Motor neuron (in vitro differentiated cells): Measurements from ENCODE around the gene KAT14. TPM values are rescaled to one million over a fixed set of nuclear protein-coding genes. Genes with fewer than 3 reads are reported as not detected.
"Not testable (repeated sequence)": the region's sequence is repeated elsewhere in the genome, so short reads cannot be mapped to it uniquely, and the experiment has no call there.

Experiments used
- ATAC-seq, 8 experiments: fragments of 200-7000 bp; cut with Tn5 transposase; replicated peaks in 6 of 8; 2 replicates each; pipeline ENCODE4 v1.8.0; 2021; ENCODE audit warnings: mild to moderate bottlenecking in 8 of 8, moderate library complexity in 8 of 8
- H3K27ac ChIP-seq, 2 donors: fragments of 250-450 bp; sonication (Bioruptor Pico); 2 replicates each; pipeline ENCODE4 v1.9.0; 2021; ENCODE audit warnings: antibody characterized with exemption in 2 of 2, mild to moderate bottlenecking in 2 of 2, moderate library complexity in 1 of 2
- H3K4me1 ChIP-seq, 2 donors: fragments of 250-450 bp; sonication (Bioruptor Pico); replicated peaks in 1 of 2; 2 replicates each; pipeline ENCODE4 v1.6.1; 2021; ENCODE audit warnings: antibody characterized with exemption in 2 of 2, mild to moderate bottlenecking in 2 of 2, moderate library complexity in 1 of 2
- H3K4me3 ChIP-seq, 5 donors: fragments of 250-450 bp; sonication (Bioruptor Pico); 2 replicates each; pipeline ENCODE4 v1.9.0; 2021; ENCODE audit warnings: antibody characterized with exemption in 5 of 5, mild to moderate bottlenecking in 5 of 5, moderate library complexity in 4 of 5
- WGBS, 10 experiments: fragments of 450-650 bp; shearing (Covaris generic); methylation state at CpG; one replicate each; pipeline ENCODE4 v1.0.0; 2022; 5-methylcytosine and 5-hydroxymethylcytosine counted together
- in situ Hi-C, 9 experiments: fragments of 400-800 bp; cut with MboI; loops; one replicate each; pipeline ENCODE4 v1.15.0; 2021; ENCODE audit warnings: low sequenced_read_pairs in 9 of 9, low pct_unique_long_range_greater_than_20kb in 2 of 9; ENCODE audit not compliant: unreplicated experiment in 9 of 9
- total RNA-seq, 8 experiments: library from RNA; unstranded; fragments of 300-600 nt; gene quantifications; 2 replicates each; pipeline versions ENCODE4 v1.2.3 to v1.2.4, GENCODE V29; 2022

KAT14 gene
- total RNA-seq, 8 experiments from 2014 or later, result 12.9 to 18.1 (median 15.7) TPM

DNA sequence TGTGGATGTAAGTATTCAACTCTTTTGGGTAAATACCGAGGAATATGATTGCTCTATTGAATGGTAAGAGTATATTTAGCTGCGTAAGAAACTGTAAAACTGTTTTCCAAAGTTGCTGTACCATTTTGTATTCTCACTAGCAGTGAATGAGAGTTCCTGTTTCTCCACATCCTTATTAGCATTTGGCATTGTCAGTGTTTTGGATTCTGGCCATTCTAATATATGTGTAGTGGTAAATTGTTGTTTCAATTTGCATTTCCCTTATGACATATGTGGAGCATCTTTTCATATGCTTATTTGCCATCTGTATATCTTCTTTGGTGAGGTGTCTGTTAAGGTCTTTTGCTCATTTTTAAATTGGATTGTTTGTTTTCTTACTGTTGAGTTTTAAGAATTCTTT, 29.3 kb upstream of the KAT14 start:
- H3K4me3 ChIP-seq, result no peak overlapping the region
- H3K27ac ChIP-seq, result no peak overlapping the region
- no peaks in the 10 kb centered on the region for H3K4me1 ChIP-seq
- in situ Hi-C loops, result no loop called here
- WGBS, 10 experiments, result 33 to 100% (median 69%) methylated on average over 1 to 2 of the region's 2 CpGs; no CpG with 5 or more reads in 1 of the 10 experiments
- no peak for ATAC-seq

DNA sequence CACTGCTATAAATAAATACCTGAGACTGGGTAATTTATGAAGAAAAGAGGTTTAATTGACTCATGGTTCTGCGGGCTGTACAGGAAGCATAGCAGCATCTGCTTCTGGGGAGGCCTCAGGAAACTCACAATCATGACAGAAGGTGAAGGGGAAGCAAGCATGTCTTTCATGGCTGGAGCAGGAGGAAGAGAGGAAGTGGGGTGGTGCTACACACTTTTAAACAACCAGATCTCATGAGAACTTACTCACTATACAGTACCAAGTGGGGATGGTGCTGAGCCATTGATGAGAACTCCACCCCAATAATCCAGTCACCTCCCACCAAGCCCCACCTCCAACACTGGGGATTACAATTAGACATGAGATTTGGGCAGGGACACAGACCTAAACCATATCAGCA, 9.1 kb upstream of the KAT14 start:
- H3K4me1 ChIP-seq, H3K4me3 ChIP-seq, ATAC-seq, in situ Hi-C loops, H3K27ac ChIP-seq: not testable (repeated sequence)
- 11 to 100% (median 90%) methylated on average over 1 of the region's 1 CpG; no CpG with 5 or more reads in 4 of the 10 experiments for WGBS, 10 experiments

DNA sequence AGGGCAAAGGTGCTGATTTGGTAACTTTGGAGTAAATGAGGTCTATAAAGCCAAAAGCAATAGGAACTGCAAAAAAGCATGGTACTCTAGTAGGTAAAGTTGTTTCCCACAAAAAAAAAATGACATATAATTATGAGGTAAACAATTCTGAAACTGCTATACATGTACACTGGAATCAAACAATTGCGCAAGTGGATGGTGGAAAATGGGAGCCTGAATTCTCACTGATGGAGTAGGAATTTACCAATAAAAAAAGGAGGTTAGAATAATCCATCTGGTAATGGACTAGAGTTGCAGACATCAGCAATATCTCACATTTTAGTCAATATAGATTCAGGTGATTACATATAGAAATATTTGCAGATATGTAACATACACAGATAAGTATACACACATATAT, 5.0 kb upstream of the KAT14 start:
- Histone ChIP-seq H3K27ac (no peak overlapping the region), H3K4me3 (no peak overlapping the region), H3K4me1 (peaks cover 3 to 5% of the 10 kb centered on the region in 2 donors)
- 89 to 100% (median 100%) methylated on average over 1 of the region's 1 CpG; no CpG with 5 or more reads in 2 of the 10 experiments for WGBS, 10 experiments
- ATAC-seq, result no peak
- in situ Hi-C loops, result no loop called here

DNA sequence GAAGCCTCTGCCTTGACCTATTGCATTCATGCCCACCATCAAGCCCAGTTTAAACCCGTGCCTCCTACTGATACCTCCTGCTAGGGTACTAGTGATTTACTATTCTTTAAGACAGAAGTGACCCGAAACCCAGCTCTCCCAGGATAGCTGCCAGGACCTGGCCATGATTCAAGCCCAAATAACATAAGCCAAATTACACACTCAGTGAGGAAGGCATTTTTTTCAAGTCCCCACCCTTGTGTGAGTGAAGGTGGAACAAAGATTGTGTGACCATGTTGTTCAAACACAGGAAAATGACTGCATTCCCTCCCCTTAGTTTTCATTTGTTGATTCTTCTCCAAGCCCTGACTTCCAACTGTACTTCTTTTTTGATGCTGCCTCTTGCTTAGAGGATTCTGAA, 3.7 kb upstream of the KAT14 start:
- 40 to 80% (median 51%) methylated on average over 1 of the region's 2 CpGs; no CpG with 5 or more reads in 6 of the 10 experiments for WGBS, 10 experiments
- no peak for ATAC-seq
- no peak overlapping the region for H3K4me3 ChIP-seq
- no peak overlapping the region for H3K27ac ChIP-seq
- H3K4me1 ChIP-seq, result peaks cover 5 to 8% of the 10 kb centered on the region in 2 donors
- in situ Hi-C loops, result no loop called here

DNA sequence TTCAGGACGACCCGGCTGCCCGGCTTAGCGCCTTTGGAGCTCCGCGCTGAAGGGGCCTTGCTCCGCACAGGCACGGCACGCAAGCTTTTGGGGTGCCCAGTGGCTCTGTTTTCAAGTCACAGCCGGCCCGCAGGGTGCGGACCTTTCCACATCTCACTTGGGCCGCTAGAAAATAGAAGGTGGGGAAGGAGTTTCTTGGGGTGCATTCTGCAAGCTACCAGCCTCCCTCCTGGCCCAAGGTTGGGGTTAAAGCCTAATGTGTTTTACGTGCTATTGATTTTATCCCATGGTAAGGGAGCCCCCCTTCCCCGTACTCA, 561 bp downstream of the KAT14 start:
- H3K4me3 ChIP-seq, result peak overlapping the region; percentile 69 to 95 (median 71)

DNA sequence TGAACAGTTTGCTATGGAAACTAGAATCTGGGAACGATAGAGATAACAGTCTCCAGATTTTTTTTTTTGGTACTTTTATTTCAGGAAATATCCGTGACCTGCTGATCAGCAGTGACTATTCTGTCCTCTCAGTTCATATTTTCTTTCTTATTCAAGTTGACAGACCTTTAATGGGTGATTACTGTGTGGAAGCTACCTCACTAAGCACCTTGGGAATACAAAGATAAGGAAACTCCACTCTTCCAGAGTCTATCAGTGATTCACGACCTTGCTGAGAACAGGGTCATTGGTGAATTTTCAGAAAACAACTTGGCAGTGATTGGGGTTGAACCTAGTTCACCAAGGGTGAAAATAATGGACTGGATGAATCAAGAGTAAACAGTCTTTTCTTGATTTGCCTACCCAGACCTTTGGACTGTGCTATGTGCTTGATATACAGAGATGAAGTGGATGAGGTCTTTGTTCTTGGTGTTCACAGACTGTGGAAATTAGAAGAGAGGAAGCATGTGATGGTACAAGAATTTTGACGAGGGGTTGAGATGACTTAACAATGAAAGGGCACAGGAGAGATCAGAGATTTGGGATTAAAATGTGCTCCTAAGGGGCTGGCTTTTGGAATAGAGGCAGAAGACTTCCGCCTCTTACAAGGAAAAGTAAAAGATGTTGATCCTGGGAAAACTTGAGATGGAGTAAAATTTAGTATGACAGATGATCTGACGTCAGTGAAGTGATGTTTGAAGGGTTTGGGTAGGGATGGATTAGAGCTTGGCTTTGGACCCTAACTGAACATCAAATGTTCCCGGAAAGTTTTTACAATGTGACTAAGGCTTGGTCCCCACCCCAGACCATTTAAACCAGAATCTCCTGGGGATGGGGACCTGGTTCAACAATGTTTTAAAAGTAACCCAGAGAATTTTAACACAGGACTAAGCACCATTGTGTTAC, 1.2 kb downstream of the KAT14 start:
- ATAC-seq, result no peak
- Histone ChIP-seq H3K4me1 (peaks cover 15 to 16% of the 10 kb centered on the region in 2 donors), H3K27ac (peak overlapping the region in 1 of 2 donors; percentile 83), H3K4me3 (peak overlapping the region; percentile 69 to 95 (median 71))
- in situ Hi-C loops, result no loop called here
- 13 to 100% (median 36%) methylated on average over 1 to 7 of the region's 7 CpGs for WGBS, 10 experiments

More for the DNA sequence above, 561 bp downstream of the KAT14 start:
- Histone ChIP-seq H3K4me1 (peaks cover 15 to 16% of the 10 kb centered on the region in 2 donors), H3K27ac (peak overlapping the region; percentile 83 to 92)
- ATAC-seq, result no peak
- in situ Hi-C loops, result no loop called here
- 0 to 10% (median 5%) methylated on average over 1 to 6 of the region's 15 CpGs; no CpG with 5 or more reads in 3 of the 10 experiments for WGBS, 10 experiments

DNA sequence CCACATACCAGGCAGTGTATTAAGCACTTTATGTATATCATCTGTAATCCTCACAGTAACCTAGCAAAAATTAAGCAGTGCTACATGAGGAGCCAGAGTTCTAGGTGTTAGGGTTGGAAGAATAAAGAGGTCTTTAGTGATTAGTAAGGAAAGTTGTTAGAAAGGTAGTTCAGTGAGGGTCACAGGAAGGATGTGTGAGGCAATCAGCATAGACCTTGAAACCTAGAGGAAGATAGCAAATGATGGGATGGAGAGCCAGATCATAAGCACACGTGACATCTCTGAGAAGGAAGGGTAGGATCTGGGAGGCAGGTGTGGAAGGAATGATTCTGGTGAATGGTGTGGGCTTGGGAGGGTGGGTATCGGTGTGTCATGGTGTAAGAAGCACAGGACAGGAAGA, 2.2 kb downstream of the KAT14 start:
- H3K4me1 ChIP-seq, result peaks cover 15 to 16% of the 10 kb centered on the region in 2 donors
- in situ Hi-C loops, result no loop called here
- WGBS, 10 experiments, result 60 to 100% (median 100%) methylated on average over 1 to 2 of the region's 2 CpGs; no CpG with 5 or more reads in 4 of the 10 experiments
- H3K27ac ChIP-seq, result no peak overlapping the region
- H3K4me3 ChIP-seq, result no peak overlapping the region
- no peak for ATAC-seq

DNA sequence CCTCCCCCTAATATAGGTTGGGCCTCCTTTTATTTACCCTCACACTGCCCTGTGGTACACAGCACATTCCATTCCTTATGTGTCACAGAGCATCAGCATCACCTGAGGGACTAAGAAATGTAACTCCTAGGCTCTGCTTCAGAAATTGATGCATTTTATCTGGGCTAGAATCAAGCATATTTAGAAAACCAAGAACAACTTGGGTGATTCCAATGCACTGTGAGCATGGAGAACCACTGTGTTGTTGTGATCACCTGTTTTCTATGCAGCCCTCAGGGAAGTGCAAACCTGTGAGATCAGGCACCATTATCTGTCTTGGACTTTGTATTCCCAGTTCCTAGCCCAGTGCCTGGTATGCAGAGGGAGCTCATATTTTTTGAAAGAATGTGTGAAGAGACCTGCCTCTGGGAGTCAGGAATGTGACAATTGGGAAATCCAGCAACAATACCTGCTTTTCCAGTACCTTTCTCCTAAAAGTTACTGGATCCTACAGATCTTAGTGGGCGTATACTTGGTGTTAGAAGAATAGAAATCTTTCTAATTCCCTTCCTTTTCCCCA, 7.0 kb downstream of the KAT14 start:
- in situ Hi-C loops, result no loop called here
- H3K27ac ChIP-seq, result no peak overlapping the region
- WGBS, 10 experiments, result 60 to 100% (median 100%) methylated on average over 1 of the region's 1 CpG; no CpG with 5 or more reads in 4 of the 10 experiments
- ATAC-seq, result peak in 1 of 8 experiments; percentile 31
- peaks cover under 1 to 3% of the 10 kb centered on the region in 2 donors for H3K4me1 ChIP-seq
- no peak overlapping the region for H3K4me3 ChIP-seq

DNA sequence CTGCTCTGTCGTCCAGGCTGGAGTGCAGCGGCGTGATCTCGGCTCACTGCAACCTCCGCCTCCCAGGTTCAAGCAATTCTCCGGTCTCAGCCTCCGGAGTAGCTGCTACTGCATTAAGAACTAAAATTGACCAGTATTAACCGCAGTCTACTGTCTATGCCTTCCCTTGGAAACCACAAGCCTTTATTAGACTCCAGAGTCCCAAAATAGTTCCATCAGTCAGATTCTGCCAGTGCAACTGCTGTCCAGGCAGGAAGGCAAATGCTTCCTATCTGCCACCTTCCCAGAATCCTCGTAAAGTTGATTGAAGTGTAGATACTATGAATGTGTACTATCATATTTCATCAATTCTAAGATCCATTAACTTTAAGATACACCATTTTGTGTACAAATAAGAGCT, 16.7 kb downstream of the KAT14 start:
- H3K4me1 ChIP-seq, result no peaks in the 10 kb centered on the region
- 80 to 100% (median 98%) methylated on average over 1 to 9 of the region's 9 CpGs for WGBS, 10 experiments
- no peak for ATAC-seq
- no peak overlapping the region for H3K4me3 ChIP-seq
- H3K27ac ChIP-seq, result no peak overlapping the region
- in situ Hi-C loops, result no loop called here

DNA sequence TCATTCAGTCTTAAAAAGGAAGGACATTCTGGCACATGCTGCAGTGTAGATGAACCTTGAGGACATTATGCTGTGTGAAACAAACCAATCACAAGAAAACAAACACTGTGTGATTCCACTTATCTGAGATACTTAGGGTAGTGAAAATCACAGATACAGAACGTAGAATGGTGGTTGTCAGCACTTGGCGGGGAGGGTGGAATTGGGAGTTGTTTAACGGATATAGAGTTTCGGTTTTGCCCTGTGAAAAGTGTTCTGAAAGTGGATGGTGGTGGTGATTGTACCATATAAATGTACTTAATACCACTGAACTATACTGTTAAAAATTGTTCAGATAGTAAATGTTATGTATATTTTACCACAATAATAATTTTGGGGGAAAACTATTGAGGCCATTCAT, 18.4 kb downstream of the KAT14 start:
- H3K4me1 ChIP-seq, result no peaks in the 10 kb centered on the region
- no peak overlapping the region for H3K4me3 ChIP-seq
- in situ Hi-C loops, result no loop called here
- H3K27ac ChIP-seq, result no peak overlapping the region
- WGBS, 10 experiments, result 90 to 100% (median 94%) methylated on average over 2 to 4 of the region's 4 CpGs; no CpG with 5 or more reads in 4 of the 10 experiments
- ATAC-seq, result no peak

DNA sequence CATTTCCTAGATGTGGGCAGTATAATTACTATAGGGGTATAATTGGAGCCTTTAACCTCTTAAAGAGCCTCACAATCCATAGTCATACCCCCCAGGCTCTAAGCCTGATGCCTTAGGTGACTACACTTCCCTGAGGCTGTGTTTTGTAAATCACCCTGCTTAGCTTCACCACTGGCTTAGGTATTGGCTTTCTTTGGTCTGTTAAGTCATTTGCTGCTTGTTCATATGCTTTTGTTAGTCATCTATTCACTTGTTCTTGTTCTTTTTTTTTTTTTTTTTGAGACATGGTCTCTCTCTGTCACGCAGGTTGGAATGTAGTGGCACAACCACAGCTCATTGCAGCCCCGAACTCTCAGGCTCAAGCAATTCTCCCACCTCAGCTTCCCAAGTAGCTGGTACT, 26.7 kb downstream of the KAT14 start:
- in situ Hi-C loops, result no loop called here
- no peak overlapping the region for H3K27ac ChIP-seq
- no peak overlapping the region for H3K4me3 ChIP-seq
- WGBS, 10 experiments, result 39 to 100% (median 85%) methylated on average over 1 to 2 of the region's 2 CpGs; no CpG with 5 or more reads in 2 of the 10 experiments
- no peaks in the 10 kb centered on the region for H3K4me1 ChIP-seq
- peak in 1 of 8 experiments; percentile 21 for ATAC-seq

DNA sequence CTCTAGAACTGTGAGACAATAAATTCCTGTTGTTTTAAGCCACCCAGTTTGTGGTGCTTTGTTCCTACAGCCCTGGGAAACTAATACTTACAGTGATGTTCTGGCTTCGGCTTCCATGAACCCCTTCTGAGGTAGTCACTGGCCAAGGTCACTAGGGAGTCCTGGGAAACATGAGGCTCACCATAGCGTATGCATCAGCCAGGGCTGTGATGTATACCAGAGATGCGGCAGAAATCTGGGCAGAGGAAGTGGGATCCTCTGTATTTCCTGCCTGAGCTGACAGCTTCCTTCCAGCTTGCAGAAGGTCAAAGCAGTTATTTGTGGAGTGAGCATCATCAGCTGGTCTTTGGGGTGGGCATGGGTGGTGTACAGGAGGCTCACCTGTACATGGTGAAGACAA, 27.9 kb downstream of the KAT14 start:
- 40 to 100% (median 91%) methylated on average over 1 to 3 of the region's 3 CpGs; no CpG with 5 or more reads in 4 of the 10 experiments for WGBS, 10 experiments
- H3K4me3 ChIP-seq, result no peak overlapping the region
- H3K4me1 ChIP-seq, result no peaks in the 10 kb centered on the region
- in situ Hi-C loops, result no loop called here
- no peak for ATAC-seq
- H3K27ac ChIP-seq, result no peak overlapping the region

DNA sequence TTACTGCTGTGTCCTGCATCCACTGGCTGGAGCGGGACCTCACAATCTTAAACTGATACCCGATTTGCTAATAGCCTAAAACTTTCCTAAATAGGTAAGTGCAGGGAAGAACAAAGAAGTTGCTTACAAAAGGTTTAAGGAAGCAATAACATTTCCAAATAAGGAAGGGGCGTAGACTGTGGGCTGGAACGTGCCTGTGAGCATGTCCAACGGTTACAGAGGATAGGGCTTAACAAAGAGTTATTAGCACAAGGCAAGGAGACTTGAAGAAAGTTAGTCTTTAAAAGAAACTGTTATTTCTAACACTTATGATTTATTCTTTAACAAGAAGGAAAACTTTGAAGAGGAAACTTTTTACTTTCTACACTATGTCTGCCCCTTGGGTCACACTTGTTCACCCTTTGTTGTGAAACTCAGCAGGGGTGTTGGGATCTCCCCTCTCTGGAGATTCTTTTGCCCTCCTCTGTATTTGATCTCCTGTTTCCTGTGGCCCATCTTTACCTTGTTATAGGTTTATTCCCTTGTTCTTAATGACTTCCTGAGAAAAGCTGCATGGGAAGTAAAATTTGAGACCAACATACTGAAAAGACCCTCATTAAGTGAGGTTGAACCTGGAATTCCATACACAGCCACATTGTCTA, 28.7 kb downstream of the KAT14 start:
- Histone ChIP-seq H3K4me1 (no peaks in the 10 kb centered on the region), H3K4me3 (no peak overlapping the region), H3K27ac (no peak overlapping the region)
- in situ Hi-C loops, result no loop called here
- ATAC-seq, result peak in 1 of 8 experiments; percentile 15
- 59 to 100% (median 83%) methylated on average over 1 to 5 of the region's 5 CpGs; no CpG with 5 or more reads in 2 of the 10 experiments for WGBS, 10 experiments
